ENCODE measurements around the gene SLX4.
"Not testable (repeated sequence)": the region's sequence is repeated elsewhere in the genome, so short reads cannot be mapped to it uniquely, and the experiment has no call there.

The SLX4 gene, protein sequence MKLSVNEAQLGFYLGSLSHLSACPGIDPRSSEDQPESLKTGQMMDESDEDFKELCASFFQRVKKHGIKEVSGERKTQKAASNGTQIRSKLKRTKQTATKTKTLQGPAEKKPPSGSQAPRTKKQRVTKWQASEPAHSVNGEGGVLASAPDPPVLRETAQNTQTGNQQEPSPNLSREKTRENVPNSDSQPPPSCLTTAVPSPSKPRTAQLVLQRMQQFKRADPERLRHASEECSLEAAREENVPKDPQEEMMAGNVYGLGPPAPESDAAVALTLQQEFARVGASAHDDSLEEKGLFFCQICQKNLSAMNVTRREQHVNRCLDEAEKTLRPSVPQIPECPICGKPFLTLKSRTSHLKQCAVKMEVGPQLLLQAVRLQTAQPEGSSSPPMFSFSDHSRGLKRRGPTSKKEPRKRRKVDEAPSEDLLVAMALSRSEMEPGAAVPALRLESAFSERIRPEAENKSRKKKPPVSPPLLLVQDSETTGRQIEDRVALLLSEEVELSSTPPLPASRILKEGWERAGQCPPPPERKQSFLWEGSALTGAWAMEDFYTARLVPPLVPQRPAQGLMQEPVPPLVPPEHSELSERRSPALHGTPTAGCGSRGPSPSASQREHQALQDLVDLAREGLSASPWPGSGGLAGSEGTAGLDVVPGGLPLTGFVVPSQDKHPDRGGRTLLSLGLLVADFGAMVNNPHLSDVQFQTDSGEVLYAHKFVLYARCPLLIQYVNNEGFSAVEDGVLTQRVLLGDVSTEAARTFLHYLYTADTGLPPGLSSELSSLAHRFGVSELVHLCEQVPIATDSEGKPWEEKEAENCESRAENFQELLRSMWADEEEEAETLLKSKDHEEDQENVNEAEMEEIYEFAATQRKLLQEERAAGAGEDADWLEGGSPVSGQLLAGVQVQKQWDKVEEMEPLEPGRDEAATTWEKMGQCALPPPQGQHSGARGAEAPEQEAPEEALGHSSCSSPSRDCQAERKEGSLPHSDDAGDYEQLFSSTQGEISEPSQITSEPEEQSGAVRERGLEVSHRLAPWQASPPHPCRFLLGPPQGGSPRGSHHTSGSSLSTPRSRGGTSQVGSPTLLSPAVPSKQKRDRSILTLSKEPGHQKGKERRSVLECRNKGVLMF (N-terminal part only)

DNA sequence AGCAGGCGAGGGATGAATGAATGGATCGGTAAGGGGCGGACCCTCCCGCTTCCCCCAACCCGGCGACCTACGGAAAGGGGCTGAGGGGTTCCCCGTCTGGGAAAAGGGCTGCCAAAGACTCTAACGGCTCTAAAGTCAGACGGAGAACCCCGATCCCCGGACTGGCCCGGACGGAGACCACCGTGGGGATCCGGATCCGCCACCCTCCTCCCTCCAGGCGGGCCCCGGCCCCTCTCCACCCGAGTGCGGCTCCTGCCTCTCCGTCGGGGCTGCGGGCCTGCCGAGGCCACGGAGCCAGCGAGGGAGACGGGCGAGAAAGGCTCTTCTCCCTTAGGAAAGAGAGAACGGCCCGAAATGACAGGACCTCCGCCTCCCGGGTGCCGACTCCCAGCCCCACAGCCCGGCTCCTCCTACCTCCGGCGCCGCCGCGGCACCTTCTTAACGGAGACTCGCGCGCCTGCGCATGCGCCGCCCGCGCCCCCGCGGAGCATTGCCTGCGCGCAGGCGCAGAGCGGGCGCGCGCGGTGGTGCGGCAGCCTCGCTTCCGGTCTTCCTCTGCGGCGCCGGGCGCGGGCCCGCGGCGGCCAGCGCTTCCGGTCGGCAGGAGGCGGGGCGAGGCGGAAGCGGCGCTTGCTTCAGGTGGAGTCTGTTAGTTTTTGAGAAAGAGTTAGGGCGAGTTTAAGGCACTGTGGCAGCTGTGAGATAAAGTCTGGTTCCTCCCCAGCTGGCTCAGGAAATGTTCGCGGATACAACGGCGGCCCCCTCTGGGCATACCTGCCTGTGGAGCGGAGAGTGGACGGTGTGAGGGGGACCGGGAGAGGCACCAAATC, at the start of gene SLX4:
Gene SLX4 (minus strand): TSS at position 461 of the 830 bp plus-strand sequence. CDS start 2,642 bp downstream, outside the sequence.
- no peak for FAIRE-seq
- TF ChIP-seq POLR2A (IDR thresholded peaks at IDR 0.05; ENCODE audit: low read depth, low read length) = peak; percentile 81
- peak; percentile 97 for DNase-seq (ENCODE audit: insufficient read length, low spot score)

DNA sequence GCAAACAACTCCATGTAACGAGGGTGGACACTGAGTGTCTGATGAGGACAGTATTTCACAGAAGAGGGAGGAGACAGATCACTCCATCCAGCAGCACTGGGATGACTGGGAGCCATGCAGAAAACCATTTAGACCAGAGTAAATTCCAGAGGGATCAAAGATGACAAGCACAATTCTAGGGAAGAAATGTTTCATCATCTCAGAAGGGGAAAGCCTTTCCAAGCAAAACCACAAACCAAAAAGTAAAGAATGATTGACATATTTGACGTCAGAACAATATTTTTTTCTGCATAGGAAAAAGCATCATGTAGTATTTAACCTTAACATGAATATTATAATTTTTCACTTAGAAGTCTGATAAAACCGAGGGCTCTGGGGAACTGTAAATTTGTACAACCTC, 47.8 kb upstream of the SLX4 start:
- no peak for TF ChIP-seq POLR2A (IDR thresholded peaks at IDR 0.05; ENCODE audit: low read depth, low read length)
- FAIRE-seq = no peak
- no peak for DNase-seq (ENCODE audit: insufficient read length, low spot score)

DNA sequence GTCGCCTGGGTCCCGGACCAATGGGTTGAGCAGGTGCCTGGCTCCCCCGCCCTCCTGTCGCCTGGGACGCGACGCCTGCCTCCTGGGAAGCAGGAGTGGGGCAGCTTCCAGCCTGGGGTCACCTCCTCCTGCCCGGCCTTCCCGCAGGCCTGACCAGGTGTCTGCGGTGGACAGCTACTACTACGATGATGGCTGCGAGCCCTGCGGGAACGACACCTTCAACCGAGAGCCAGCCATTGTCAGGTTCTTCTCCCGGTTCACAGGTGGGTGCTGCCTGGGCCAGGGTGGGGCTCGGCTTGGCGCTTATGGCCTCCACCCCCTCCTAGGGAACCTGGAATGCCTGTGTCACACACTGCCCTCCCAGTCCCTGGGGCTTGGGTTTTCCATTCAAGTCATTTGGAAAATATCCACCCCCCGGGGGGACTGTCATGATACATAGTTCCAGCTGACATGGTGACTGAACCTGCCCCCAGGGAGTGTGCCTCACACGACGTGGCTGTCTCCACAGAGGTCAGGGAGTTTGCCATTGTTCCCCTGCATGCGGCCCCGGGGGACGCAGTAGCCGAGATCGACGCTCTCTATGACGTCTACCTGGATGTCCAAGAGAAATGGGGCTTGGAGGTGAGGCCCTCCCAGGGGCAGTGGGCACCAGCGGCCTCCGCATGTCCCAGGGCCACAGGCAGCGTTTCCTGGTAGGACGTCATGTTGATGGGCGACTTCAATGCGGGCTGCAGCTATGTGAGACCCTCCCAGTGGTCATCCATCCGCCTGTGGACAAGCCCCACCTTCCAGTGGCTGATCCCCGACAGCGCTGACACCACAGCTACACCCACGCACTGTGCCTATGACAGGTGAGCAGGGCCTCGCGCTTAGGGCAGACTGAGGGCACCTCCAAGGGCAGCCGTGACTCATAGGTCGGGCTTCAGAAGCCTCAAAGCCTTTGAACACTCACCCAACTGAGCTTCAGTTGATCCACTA, 45.4 kb upstream of the SLX4 start:
- DNase-seq (ENCODE audit: insufficient read length, low spot score) (peak; percentile 57), FAIRE-seq (no peak)
- no peak for TF ChIP-seq POLR2A (IDR thresholded peaks at IDR 0.05; ENCODE audit: low read depth, low read length)

DNA sequence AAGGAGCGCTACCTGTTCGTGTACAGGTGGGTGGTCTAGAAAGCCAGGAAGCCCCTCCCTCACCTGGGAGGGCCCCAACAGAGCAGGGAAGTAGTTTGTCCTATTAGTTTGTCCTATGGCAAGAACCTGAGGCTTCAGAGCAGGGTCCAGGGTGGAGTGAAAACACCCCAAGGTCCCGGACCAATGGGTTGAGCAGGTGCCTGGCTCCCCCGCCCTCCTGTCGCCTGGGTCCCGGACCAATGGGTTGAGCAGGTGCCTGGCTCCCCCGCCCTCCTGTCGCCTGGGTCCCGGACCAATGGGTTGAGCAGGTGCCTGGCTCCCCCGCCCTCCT, 44.7 kb upstream of the SLX4 start:
- FAIRE-seq; DNase-seq (ENCODE audit: insufficient read length, low spot score): not testable (repeated sequence)

DNA sequence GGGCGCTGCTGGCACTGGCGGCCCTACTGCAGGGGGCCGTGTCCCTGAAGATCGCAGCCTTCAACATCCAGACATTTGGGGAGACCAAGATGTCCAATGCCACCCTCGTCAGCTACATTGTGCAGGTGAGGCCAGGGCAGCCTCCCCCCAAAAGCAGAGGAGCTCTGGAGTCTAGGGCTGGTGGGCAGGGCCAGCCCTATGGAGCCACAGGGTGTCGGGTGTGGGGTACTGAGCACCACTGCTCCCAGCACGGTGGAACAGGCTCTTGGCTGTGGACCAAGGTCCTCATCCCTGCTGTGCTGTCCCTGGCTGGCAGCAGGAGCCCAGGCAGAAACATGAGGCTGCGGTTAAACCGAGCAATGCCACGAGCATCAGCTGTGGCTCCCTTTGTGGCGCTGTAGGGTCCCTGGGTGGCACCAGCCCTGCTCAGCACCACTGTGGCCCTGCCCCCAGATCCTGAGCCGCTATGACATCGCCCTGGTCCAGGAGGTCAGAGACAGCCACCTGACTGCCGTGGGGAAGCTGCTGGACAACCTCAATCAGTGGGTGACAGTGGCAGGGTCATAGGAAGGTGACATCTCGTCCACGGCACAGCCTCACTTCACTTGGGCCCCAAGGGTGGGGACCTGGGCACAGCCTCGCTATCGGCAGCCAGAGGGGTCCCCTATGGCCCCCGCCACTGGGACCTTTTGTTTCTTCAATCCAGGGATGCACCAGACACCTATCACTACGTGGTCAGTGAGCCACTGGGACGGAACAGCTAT, 44.2 kb upstream of the SLX4 start:
- TF ChIP-seq POLR2A (IDR thresholded peaks at IDR 0.05; ENCODE audit: low read depth, low read length) = no peak
- DNase-seq (ENCODE audit: insufficient read length, low spot score) (no peak), FAIRE-seq (no peak)

DNA sequence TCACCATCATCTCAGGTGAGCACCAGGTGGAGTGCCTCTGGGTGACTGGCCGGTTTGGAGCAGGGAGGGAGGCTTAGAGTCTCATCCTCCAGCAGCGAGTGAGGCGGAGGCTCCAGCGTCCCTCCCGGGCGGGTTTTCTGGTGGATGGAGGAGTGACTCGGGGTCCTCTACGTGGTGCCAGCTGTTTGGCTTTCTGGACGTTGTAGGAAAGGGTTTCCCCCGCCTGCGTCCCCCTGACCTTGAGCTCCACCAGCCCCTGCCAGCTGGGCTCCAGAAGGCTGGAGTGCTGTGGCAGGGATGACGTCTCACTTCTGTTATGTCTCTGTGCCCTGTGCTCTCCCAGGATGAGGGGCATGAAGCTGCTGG, 43.6 kb upstream of the SLX4 start:
- DNase-seq (ENCODE audit: insufficient read length, low spot score) (no peak), FAIRE-seq (no peak)
- TF ChIP-seq POLR2A (IDR thresholded peaks at IDR 0.05; ENCODE audit: low read depth, low read length) = no peak

DNA sequence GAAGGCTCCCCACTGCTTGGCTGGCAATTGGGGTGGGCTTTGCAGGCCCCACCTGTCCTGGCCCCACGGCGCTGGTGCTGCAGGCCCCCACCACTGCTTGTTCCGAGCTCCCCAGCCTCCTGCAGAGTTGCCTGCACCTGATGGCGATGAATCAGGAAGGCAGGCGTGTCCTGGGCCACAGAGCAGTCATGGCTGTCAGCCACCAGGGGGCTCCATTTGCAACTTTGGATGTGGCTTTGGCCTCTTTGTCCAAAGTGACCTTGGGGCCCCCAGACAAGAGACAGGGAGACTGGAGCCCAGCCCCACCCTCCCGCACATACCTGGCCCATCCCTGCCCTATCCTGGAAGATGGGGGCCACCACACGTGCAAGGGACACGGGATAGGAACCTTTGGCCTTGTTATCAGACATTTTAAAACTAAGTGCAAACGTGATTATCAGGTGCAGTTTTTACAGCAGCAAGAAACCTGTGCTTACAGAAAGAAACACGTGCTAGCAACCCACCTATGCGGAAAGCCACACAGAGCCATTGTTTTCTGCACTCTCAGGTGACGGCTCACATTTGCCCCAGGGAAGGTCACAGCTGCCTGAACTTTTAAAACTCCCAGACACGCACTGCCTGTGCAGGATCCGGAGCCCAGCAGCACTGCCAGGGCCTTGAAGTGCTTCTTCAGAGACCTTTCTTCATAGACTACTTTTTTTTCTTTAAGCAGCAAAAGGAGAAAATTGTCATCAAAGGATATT, 43.0 kb upstream of the SLX4 start, which contains the start of gene DNASE1:
Gene DNASE1 (plus strand): TSS at position 443 of the 743 bp plus-strand sequence. CDS start 683 bp downstream, outside the sequence.
- DNase-seq (ENCODE audit: insufficient read length, low spot score) (peak; percentile 78), FAIRE-seq (no peak)
- no peak for TF ChIP-seq POLR2A (IDR thresholded peaks at IDR 0.05; ENCODE audit: low read depth, low read length)

DNA sequence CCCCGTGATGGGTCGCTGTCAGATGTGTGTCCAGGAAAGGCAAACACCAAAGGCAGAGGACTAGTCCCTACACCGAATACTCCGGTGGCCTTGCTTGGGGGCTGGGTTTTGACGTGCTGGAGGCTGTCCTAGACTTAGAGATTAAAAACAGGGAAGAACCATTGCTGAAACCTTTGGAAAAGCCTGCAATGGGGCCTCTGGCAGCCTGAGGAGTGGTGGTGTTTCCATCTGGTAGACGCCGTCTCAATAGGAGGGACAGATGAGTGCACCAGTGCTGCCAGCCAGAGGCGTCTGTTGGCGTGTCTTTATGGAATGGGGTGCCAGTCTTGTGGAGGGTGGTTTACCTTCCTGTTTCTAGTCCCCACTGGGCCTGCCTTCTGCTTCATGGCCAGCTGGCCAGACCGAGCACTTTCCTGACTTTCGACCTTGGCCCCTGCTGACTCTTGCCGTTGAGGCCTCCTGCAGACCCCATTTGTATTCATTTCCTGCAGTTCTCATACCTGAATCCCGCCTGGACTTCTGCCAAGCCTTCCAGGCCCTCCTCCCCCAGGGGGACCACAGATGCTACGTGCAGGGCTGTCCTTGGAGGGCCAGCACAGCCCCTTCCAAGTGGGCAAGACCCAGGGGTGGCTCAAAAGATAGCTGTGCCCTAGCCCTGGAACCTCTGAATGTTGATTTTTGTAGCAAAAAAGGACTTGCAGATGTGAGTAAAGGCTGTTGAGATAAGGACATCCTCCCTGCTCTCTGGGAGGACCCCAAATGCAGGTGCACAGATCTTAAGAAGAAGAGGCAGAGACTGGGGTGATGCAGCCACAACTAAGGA, 41.2 kb upstream of the SLX4 start:
- FAIRE-seq (no peak), DNase-seq (ENCODE audit: insufficient read length, low spot score) (no peak)
- no peak for TF ChIP-seq POLR2A (IDR thresholded peaks at IDR 0.05; ENCODE audit: low read depth, low read length)

DNA sequence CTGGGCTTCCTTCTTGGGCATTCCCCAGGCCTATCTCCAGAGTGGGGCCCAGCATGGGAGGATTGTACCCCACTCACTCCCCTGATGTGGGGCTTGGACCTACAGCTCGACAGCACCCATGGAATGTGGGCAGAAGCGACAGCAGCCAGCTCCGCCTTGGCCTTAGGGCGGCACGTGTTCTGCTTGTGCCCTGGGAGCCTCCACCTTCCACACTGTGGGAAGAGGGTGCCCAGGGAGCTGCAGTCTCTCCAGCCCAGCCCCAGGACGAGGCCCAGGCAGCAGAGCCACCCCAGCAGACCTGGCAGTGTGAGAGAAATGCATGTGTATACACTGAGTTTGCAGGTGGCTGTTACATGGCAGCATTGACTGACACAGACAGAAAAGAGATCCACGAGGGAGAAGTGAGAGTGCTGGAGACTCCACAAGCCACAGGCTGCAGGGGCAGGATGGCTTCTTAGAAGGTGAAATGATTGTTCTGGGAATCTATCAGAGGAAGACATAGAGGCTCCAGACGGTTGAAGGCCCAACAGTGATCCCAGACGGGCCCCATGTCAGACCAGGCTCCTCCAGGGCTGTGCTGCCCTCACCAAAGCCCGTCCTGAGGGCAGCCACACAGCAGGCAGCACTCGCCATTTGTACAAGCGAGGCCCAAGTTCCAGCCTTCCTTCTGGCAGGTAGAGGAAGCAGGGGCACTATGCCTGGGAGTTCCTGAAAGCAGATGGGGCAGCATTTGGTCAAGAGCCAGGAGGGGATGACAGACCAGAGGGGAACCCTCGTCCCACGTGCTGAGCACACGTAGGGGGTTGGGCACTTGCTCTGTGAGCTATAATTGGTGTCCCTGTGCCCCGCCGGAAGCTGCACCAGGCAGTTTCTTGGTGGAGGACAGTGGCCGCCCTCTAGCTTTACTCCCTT, 40.3 kb upstream of the SLX4 start:
- TF ChIP-seq POLR2A (IDR thresholded peaks at IDR 0.05; ENCODE audit: low read depth, low read length) = no peak
- FAIRE-seq = no peak

More for the DNA sequence above, 40.3 kb upstream of the SLX4 start:
- no peak for DNase-seq (ENCODE audit: insufficient read length, low spot score)
